Neural cell (in vitro differentiated cells): Measurements from ENCODE around the gene C11orf54. TPM values are rescaled to one million over a fixed set of nuclear protein-coding genes. Genes with fewer than 3 reads are reported as not detected.

Source experiments
- H2AFZ ChIP-seq: fragments of 200-600, 300-800 bp; sonication (generic), shearing (Covaris generic); 2 replicates; pipeline ENCODE4 v1.6.0; 2014; ENCODE audit warnings: low read depth, mild to moderate bottlenecking, antibody characterized with exemption, low read length, moderate library complexity
- H3F3A ChIP-seq: fragments of 200-600 bp; shearing (Covaris generic); 2 replicates; pipeline ENCODE4 v1.6.1; 2016; ENCODE audit warnings: mild to moderate bottlenecking, moderate library complexity, mixed read lengths, antibody characterized with exemption, low read length; ENCODE audit not compliant: insufficient read depth, poor library complexity, severe bottlenecking
- H3K27ac ChIP-seq: fragments of 200-600, 300-800 bp; sonication (generic), shearing (Covaris generic); 2 replicates; pipeline ENCODE4 v1.5.1; 2014; ENCODE audit warnings: mild to moderate bottlenecking, low read length, moderate library complexity
- H3K27me3 ChIP-seq: fragments of 300-800, 200-600 bp; sonication (generic), shearing (Covaris generic); 2 replicates; pipeline ENCODE4 v1.6.0; 2014; ENCODE audit warnings: mild to moderate bottlenecking, low read depth, low read length, moderate library complexity; ENCODE audit not compliant: insufficient read depth
- H3K36me3 ChIP-seq: fragments of 300-800, 200-600 bp; sonication (generic), shearing (Covaris generic); 2 replicates; pipeline ENCODE4 v1.5.1; 2014; ENCODE audit warnings: mild to moderate bottlenecking, antibody characterized with exemption, low read length, moderate library complexity; ENCODE audit not compliant: insufficient read depth
- H3K4me2 ChIP-seq: fragments of 300-800, 200-600 bp; sonication (generic), shearing (Covaris generic); 2 replicates; pipeline ENCODE4 v1.6.0; 2014; ENCODE audit warnings: mild to moderate bottlenecking, low read length
- H3K4me3 ChIP-seq: fragments of 300-800, 200-600 bp; sonication (generic), shearing (Covaris generic); 2 replicates; pipeline ENCODE4 v1.5.1; 2014; ENCODE audit warnings: mild to moderate bottlenecking, low read length, moderate library complexity
- H3K79me2 ChIP-seq: fragments of 200-600 bp; shearing (Covaris generic); replicated peaks from 2 replicates; pipeline ENCODE4 v1.6.0; 2014; ENCODE audit warnings: mild to moderate bottlenecking, low read length, moderate library complexity; ENCODE audit not compliant: insufficient read depth
- H3K9ac ChIP-seq: fragments of 300-800, 200-600 bp; sonication (generic), shearing (Covaris generic); 2 replicates; pipeline ENCODE4 v1.6.1; 2016; ENCODE audit warnings: mild to moderate bottlenecking, low read length, mixed read lengths
- H3K9me2 ChIP-seq: fragments of 200-600 bp; shearing (Covaris generic); 2 replicates; pipeline ENCODE4 v1.6.1; 2016; ENCODE audit warnings: mild to moderate bottlenecking, low read length, mixed read lengths; ENCODE audit not compliant: insufficient read depth
- H3K9me3 ChIP-seq: fragments of 200-600, 300-800 bp; sonication (generic), shearing (Covaris generic); 2 replicates; pipeline ENCODE4 v1.6.1; 2016; ENCODE audit warnings: mild to moderate bottlenecking, mixed run types, low read length, moderate library complexity, mixed read lengths
- H4K20me1 ChIP-seq: fragments of 200-600 bp; shearing (Covaris generic); 2 replicates; pipeline ENCODE4 v1.6.1; 2016; ENCODE audit warnings: mild to moderate bottlenecking, mixed run types; ENCODE audit not compliant: insufficient read depth
- EP300 ChIP-seq: fragments of 450-650 bp; conservative IDR thresholded peaks from 2 replicates; pipeline ENCODE4 v1.6.1; 2014; ENCODE audit warnings: antibody characterized with exemption, mild to moderate bottlenecking, moderate library complexity; ENCODE audit not compliant: poor library complexity, severe bottlenecking
- EZH2 ChIP-seq: fragments of 200-600, 300-800 bp; shearing (Covaris generic), sonication (generic); IDR thresholded peaks from 2 replicates; pipeline ENCODE4 v1.6.1; 2014; ENCODE audit warnings: antibody characterized with exemption, low read length, borderline replicate concordance, mild to moderate bottlenecking; ENCODE audit not compliant: insufficient read depth, poor library complexity, severe bottlenecking
- MXI1 ChIP-seq: fragments of 450-650 bp; conservative IDR thresholded peaks from 2 replicates; pipeline ENCODE4 v1.6.1; 2014; ENCODE audit warnings: antibody characterized with exemption, mild to moderate bottlenecking; ENCODE audit not compliant: poor library complexity, severe bottlenecking
- POLR2AphosphoS5 ChIP-seq: IDR thresholded peaks from 2 replicates; pipeline ENCODE4 v1.6.1; 2012
- RAD21 ChIP-seq: fragments of 450-650 bp; conservative IDR thresholded peaks from 2 replicates; pipeline ENCODE4 v1.6.1; 2014; ENCODE audit warnings: antibody characterized with exemption, mild to moderate bottlenecking, moderate library complexity
- SMC3 ChIP-seq: fragments of 450-650 bp; conservative IDR thresholded peaks from 2 replicates; pipeline ENCODE4 v1.6.1; 2014; ENCODE audit warnings: antibody characterized with exemption, mild to moderate bottlenecking, moderate library complexity; ENCODE audit not compliant: poor library complexity
- TAF1 ChIP-seq: IDR thresholded peaks from 2 replicates; pipeline ENCODE4 v1.6.1; 2012; ENCODE audit warnings: low read depth
- polyA minus RNA-seq: library from RNA; depleted of rRNA, polyadenylated mRNA; stranded (reverse); fragments of >200 nt; gene quantifications from 2 replicates; pipeline ENCODE4 v1.2.3, GENCODE V29; 2014
- polyA plus RNA-seq: library from polyadenylated mRNA; depleted of rRNA; stranded (reverse); fragments of >200 nt; gene quantifications from 2 replicates; pipeline ENCODE4 v1.2.3, GENCODE V29; 2014
- TF ChIP-seq, protein P1 (sequence below): fragments of 450-650 bp; IDR thresholded peaks from 2 replicates; pipeline ENCODE4 v1.5.1; 2014; ENCODE audit warnings: antibody characterized with exemption, mild to moderate bottlenecking, moderate library complexity; ENCODE audit not compliant: poor library complexity, severe bottlenecking
- TF ChIP-seq, protein P2 (sequence below): IDR thresholded peaks from 2 replicates; pipeline ENCODE4 v1.6.1; 2012; ENCODE audit warnings: borderline replicate concordance

The C11orf54 gene
- polyA plus RNA-seq, result 29.6 and 35.0 TPM in 2 replicates
- polyA minus RNA-seq, result 39.2 and 49.4 TPM in 2 replicates

DNA sequence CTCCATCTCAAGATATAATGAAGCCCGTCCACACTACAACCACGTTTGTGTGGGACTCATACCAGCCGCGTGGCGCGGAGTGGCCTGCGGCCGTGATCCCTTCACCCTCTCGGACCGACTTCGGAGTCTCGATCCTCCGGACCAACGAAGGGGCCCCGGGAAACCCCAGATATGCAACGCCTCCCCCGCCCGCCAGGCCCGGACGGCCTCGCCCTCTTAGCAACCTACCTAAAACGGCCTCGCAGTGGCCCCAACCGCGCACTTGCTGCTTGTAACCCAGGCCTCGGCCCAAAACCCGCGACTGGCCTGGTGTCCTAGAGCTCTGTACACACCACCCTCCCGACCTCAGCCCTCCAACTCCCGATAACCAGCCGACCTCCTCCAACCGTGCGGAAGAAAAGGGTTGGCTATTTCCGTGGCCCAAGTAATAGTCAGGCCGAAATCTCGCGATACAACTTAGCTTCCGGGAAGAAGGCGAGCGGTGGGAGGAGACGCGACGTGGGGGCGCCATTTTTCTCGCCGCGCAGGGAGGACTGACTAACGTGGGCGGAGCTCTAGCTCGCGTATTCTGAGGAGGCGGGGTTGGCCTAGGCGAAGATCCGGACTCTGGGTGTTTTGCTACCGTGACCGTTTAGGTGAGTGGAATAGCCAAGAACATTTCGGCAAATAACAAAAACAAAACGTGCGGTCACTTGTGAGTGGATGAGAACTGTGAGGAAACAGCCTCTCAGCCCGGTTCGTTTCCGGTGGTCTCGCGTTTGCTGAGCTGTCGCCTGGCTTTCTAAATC lies at the start of gene C11orf54, which contains the start of gene TAF1D:
C11orf54 (plus strand) TSS at position 579 of the 788 bp plus-strand sequence. CDS start 5,722 bp downstream, outside the sequence.
TAF1D (minus strand) TSS at position 402 of the 788 bp plus-strand sequence. CDS start 2,191 bp downstream, outside the sequence.
- no peaks in the 10 kb centered on the region for H3K9me3 ChIP-seq
- TF ChIP-seq, protein P1, sequence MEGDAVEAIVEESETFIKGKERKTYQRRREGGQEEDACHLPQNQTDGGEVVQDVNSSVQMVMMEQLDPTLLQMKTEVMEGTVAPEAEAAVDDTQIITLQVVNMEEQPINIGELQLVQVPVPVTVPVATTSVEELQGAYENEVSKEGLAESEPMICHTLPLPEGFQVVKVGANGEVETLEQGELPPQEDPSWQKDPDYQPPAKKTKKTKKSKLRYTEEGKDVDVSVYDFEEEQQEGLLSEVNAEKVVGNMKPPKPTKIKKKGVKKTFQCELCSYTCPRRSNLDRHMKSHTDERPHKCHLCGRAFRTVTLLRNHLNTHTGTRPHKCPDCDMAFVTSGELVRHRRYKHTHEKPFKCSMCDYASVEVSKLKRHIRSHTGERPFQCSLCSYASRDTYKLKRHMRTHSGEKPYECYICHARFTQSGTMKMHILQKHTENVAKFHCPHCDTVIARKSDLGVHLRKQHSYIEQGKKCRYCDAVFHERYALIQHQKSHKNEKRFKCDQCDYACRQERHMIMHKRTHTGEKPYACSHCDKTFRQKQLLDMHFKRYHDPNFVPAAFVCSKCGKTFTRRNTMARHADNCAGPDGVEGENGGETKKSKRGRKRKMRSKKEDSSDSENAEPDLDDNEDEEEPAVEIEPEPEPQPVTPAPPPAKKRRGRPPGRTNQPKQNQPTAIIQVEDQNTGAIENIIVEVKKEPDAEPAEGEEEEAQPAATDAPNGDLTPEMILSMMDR, result no peak
- TF ChIP-seq EZH2 (no peak), TAF1 (no peak), MXI1 (peak; percentile 93), SMC3 (peak; percentile 10), EP300 (no peak), POLR2AphosphoS5 (peak; percentile 89), RAD21 (no peak)
- TF ChIP-seq, protein P2, sequence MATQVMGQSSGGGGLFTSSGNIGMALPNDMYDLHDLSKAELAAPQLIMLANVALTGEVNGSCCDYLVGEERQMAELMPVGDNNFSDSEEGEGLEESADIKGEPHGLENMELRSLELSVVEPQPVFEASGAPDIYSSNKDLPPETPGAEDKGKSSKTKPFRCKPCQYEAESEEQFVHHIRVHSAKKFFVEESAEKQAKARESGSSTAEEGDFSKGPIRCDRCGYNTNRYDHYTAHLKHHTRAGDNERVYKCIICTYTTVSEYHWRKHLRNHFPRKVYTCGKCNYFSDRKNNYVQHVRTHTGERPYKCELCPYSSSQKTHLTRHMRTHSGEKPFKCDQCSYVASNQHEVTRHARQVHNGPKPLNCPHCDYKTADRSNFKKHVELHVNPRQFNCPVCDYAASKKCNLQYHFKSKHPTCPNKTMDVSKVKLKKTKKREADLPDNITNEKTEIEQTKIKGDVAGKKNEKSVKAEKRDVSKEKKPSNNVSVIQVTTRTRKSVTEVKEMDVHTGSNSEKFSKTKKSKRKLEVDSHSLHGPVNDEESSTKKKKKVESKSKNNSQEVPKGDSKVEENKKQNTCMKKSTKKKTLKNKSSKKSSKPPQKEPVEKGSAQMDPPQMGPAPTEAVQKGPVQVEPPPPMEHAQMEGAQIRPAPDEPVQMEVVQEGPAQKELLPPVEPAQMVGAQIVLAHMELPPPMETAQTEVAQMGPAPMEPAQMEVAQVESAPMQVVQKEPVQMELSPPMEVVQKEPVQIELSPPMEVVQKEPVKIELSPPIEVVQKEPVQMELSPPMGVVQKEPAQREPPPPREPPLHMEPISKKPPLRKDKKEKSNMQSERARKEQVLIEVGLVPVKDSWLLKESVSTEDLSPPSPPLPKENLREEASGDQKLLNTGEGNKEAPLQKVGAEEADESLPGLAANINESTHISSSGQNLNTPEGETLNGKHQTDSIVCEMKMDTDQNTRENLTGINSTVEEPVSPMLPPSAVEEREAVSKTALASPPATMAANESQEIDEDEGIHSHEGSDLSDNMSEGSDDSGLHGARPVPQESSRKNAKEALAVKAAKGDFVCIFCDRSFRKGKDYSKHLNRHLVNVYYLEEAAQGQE, result peak; percentile 70
- H3K27me3 ChIP-seq, result no peaks in the 10 kb centered on the region
- H3K79me2 ChIP-seq, result peaks cover 46% of the 10 kb centered on the region
- H2AFZ ChIP-seq, result peak within 1 kb of the TSS; percentile 81
- H3K4me3 ChIP-seq, result peak within 1 kb of the TSS; percentile 87
- H3F3A ChIP-seq, result no peaks in the 10 kb centered on the region
- H3K27ac ChIP-seq, result peak within 1 kb of the TSS; percentile 91
- no peaks in the 10 kb centered on the region for H3K9me2 ChIP-seq
- peaks cover 7% of the 10 kb centered on the region for H3K36me3 ChIP-seq
- H4K20me1 ChIP-seq, result no peaks in the 10 kb centered on the region
- peak within 1 kb of the TSS; percentile 92 for H3K9ac ChIP-seq
- H3K4me2 ChIP-seq, result peak within 1 kb of the TSS; percentile 64

DNA sequence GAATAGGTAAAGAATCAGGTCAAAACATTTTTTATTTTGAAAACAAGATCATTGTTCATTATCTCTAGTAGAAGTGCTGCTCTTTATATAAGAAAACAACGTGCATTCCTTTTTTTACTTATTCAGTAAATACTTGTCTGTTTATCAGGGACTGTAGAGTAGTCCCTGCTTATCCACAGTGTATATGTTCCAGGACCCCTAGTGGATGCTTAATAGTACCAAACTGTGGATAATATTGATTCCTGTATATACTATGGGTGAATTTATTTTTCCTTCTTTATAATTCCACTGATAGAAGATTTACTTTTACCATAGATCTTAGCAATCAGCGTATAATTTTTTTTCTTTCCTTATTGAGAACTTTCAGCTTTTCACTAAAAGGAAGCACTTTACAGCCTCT lies 47.4 kb upstream of the C11orf54 start:
- Histone ChIP-seq H3K4me2 (no peak overlapping the region), H3K36me3 (peaks cover 4% of the 10 kb centered on the region), H3K9ac (no peak overlapping the region), H3K27me3 (no peaks in the 10 kb centered on the region), H3K4me3 (no peak overlapping the region), H3F3A (no peaks in the 10 kb centered on the region), H2AFZ (no peak overlapping the region), H3K27ac (no peak overlapping the region), H4K20me1 (no peaks in the 10 kb centered on the region), H3K79me2 (no peaks in the 10 kb centered on the region), H3K9me3 (no peaks in the 10 kb centered on the region), H3K9me2 (no peaks in the 10 kb centered on the region)
- peak; percentile 13 for TF ChIP-seq RAD21
- peak; percentile 29 for TF ChIP-seq SMC3
- TF ChIP-seq EZH2, result no peak
